C4-2B (cell line): ENCODE data around the gene SFMBT1.

Experiments used
- CTCF ChIP-seq: fragments of 450-650 bp; conservative IDR thresholded peaks from 2 replicates; pipeline ENCODE4 v1.5.1; 2017; ENCODE audit warnings: mild to moderate bottlenecking
- ZFX ChIP-seq: fragments of 450-650 bp; IDR thresholded peaks from 2 replicates; pipeline ENCODE4 v1.6.1; 2017

GRCh38 chr3:52998771-52999513 lies 46.9 kb downstream of the SFMBT1 start:
- TF ChIP-seq CTCF (no peak), ZFX (no peak)
